Measurements from ENCODE around the gene POLR2F. TPM values are rescaled to one million over a fixed set of nuclear protein-coding genes. Genes with fewer than 3 reads are reported as not detected.

The POLR2F gene
- polyA plus RNA-seq, 1 experiment: 87.4 TPM

DNA sequence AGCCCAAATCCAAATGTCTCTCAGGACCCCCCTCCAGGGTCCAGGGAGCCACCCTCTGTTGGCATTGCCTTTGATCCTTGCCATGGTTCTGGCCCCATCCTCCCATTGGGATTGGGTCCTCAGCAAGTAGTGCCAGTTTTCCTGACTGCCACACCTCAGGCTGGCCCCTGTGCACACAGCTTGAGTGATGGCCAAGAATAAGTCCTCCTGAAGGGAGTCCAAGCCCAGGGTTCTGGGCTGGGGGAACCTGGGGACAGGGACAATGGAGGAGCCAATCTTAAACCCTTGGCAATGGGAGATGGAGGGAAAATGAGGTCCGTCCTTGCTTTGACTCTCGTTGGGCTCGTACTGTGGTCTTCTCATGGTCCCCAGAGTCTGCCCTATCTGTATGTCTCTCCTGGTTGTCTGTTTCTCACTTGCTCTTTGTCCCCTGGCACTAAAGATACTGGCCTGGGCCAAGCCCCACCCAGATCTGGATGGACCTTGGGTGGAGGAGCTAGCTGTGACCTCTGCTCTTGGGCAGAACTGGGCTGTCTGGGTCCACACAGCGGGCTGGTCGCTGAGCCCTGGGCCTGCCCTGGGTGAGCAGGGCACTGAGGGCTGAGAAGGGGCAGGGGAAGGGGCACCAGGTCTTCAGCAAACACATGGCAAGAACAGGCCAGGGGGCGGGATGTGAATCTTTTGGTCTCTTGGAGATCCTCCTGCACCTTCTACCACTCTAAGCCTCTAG is 27.9 kb downstream of the POLR2F start:
- H3K27me3 ChIP-seq (ENCODE audit: control insufficient read depth, insufficient read depth, low read length): peaks cover 3% of the 10 kb centered on the region
- no peak overlapping the region for H3K27ac ChIP-seq (ENCODE audit: low read depth, low read length)
- ChIA-PET POLR2A (no interaction called here), CTCF (no interaction called here)
- no peak for DNase-seq (ENCODE audit: low read depth, low spot score)
- H3K9me3 ChIP-seq (ENCODE audit: control insufficient read depth, insufficient read depth, low read length): peaks cover 5% of the 10 kb centered on the region; the same call in 1 of the 2 replicates
- TF ChIP-seq, protein P1, sequence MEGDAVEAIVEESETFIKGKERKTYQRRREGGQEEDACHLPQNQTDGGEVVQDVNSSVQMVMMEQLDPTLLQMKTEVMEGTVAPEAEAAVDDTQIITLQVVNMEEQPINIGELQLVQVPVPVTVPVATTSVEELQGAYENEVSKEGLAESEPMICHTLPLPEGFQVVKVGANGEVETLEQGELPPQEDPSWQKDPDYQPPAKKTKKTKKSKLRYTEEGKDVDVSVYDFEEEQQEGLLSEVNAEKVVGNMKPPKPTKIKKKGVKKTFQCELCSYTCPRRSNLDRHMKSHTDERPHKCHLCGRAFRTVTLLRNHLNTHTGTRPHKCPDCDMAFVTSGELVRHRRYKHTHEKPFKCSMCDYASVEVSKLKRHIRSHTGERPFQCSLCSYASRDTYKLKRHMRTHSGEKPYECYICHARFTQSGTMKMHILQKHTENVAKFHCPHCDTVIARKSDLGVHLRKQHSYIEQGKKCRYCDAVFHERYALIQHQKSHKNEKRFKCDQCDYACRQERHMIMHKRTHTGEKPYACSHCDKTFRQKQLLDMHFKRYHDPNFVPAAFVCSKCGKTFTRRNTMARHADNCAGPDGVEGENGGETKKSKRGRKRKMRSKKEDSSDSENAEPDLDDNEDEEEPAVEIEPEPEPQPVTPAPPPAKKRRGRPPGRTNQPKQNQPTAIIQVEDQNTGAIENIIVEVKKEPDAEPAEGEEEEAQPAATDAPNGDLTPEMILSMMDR (IDR thresholded peaks at IDR 0.05; ENCODE audit: low read depth, low read length): no peak
- no peak overlapping the region for H3K4me3 ChIP-seq (ENCODE audit: low read depth, low read length)

DNA sequence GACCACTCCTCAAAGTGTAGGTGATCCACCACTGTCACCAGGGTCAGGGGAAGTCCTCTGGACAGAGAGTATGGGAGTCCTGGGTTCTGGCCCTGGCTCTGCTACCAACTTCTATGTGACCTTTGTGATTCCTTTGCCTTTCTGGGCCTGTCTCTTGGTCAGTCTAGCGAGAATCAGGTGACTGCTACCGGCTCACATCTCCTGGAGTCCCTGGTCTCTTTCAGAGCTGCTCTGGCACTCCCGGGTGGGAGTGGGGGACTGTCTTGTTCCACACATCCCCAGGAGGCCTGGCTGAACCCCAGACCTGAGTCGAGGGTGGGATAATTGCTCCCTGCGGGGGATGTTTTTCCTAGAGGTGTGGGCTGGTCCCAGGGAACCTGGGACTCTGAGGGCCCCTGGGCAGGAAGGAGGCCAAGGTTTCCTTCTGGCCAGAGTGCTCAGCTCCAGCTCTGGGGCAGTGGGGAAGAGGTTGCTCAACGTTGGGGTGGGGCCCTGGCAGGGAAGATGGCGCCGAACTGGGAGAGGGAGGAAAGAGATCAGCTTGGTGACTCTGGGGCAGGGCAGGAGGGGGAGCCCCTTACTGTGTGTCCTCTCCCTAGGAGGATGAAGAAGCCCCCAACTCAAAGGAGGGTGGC is 28.8 kb downstream of the POLR2F start:
- no peak for DNase-seq (ENCODE audit: low read depth, low spot score)
- H3K4me3 ChIP-seq (ENCODE audit: low read depth, low read length): no peak overlapping the region
- ChIA-PET POLR2A (no interaction called here), CTCF (no interaction called here)
- peaks cover 5% of the 10 kb centered on the region; the same call in 1 of the 2 replicates for H3K9me3 ChIP-seq (ENCODE audit: control insufficient read depth, insufficient read depth, low read length)
- peaks cover 3% of the 10 kb centered on the region for H3K27me3 ChIP-seq (ENCODE audit: control insufficient read depth, insufficient read depth, low read length)
- no peak overlapping the region for H3K27ac ChIP-seq (ENCODE audit: low read depth, low read length)
- TF ChIP-seq, protein P1 (IDR thresholded peaks at IDR 0.05; ENCODE audit: low read depth, low read length): no peak

DNA sequence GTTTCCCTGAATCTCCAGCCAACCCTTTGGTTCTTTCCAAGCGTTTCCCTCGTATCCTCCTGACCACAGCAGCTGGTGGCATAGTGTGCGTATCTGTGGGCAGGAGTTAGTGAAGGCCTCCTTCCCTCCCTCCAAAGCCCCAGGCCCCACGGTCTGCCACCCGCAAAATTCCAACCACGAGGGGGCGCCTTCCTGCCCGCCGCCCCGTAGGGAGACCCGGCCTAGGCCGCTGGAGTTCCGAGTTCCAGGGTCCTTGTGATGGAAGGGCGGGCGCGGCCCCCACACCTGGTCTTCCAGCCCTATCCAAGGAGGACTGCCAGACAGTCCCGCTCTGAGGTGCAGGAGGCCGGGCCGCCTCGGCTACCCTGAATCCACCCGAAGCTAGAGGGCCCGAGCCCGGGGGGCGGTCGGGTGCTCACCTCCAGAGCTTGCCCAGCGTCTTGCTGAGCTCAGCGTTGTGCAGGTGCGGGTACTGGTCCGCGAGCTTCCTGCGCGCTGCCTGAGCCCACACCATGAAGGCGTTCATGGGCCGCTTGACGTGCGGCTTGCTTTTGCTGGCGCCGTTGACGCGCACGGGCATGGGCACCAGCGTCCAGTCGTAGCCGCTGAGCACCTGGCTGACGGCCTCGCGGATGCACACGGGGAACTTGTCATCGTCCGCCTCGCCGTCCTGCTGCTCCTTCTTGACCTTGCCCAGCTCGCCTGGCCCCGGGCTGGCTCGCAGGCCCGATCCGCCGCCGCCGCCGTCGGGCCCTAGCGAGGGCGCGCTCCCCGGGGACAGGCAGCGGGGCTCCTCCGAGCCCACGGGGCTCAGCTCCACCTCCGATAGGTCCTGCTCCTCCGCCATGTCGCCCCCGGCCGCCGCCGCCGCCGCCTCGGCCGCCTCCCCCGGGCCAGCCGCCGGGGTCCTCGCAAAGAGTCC is 29.7 kb downstream of the POLR2F start:
- H3K27me3 ChIP-seq (ENCODE audit: control insufficient read depth, insufficient read depth, low read length): peaks cover 3% of the 10 kb centered on the region
- ChIA-PET POLR2A (no interaction called here), CTCF (no interaction called here)
- H3K4me3 ChIP-seq (ENCODE audit: low read depth, low read length): no peak overlapping the region
- H3K27ac ChIP-seq (ENCODE audit: low read depth, low read length): no peak overlapping the region
- no peak for DNase-seq (ENCODE audit: low read depth, low spot score)
- H3K9me3 ChIP-seq (ENCODE audit: control insufficient read depth, insufficient read depth, low read length): peaks cover 5% of the 10 kb centered on the region; the same call in 1 of the 2 replicates
- TF ChIP-seq, protein P1 (IDR thresholded peaks at IDR 0.05; ENCODE audit: low read depth, low read length): peak; percentile 24; the same call in 1 of the 2 replicates

DNA sequence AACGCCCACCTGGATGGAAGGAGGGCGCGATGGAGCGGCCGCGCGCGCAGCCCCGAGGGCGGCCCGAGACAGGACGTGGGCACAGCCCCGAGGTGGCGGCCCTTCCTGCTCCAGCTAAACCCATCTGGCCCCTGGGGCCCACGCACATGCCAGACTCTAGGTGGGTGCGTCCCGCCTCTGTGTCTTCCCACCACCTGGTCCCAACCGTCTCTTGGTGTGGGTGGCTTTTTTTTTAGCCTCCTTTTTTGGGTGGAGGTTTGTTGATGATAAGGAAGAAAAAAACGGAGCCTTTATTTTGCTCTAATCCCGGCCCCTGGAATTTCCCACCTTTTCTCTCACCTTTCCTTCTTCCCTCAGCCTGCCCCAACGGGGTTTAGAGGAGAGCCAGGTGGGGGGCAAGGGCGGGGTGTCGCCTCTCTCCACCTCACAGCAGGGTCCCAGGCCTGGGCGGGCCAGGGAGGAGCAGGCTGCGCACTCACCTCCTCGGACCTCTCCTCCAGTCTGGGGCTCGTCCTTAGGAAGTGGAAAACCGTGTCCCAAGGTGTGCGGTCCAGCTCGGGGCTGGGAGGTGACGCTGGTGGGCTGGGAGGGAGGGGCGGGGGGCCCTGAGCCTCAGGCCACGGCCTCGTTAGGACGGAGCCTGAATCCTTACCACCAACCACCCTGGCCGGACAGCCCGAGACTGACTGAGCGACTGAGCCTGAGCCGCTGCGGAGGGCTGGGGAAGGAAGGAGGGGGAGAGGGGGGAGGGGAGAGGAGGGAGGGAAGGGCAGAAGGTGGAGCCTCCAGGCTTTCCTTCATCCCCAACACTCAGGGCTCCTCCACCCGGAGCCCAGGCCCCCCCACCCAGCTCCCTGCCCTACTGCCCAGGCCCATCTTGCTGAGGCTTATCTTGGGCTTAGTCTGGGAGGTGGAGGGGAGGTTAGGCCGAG is 30.6 kb downstream of the POLR2F start, which contains the start of gene SOX10:
TSS of gene SOX10 (minus strand) at position 696 of the 932 bp plus-strand sequence. CDS start 771 bp downstream, outside the sequence.
- Histone ChIP-seq H3K4me3 (ENCODE audit: low read depth, low read length) (no peak within 1 kb of the TSS), H3K27ac (ENCODE audit: low read depth, low read length) (no peak within 1 kb of the TSS), H3K27me3 (ENCODE audit: control insufficient read depth, insufficient read depth, low read length) (peaks cover 3% of the 10 kb centered on the region), H3K9me3 (ENCODE audit: control insufficient read depth, insufficient read depth, low read length) (peaks cover 5% of the 10 kb centered on the region; the same call in 1 of the 2 replicates)
- no peak for DNase-seq (ENCODE audit: low read depth, low spot score)
- ChIA-PET POLR2A (no interaction called here), CTCF (interaction anchor here (0.6 kb wide), 1 partner anchor 90 kb away, joined by 6 read pairs; no protein-coding TSS in a partner anchor)
- TF ChIP-seq, protein P1 (IDR thresholded peaks at IDR 0.05; ENCODE audit: low read depth, low read length): no peak
